NB4 (cell line): ENCODE data around the gene FASN.

Experiments used
- CTCF ChIP-seq: IDR thresholded peaks from one replicate; pipeline ENCODE4 v1.5.1; 2012; ENCODE audit warnings: low read depth, low read length
- MAX ChIP-seq: IDR thresholded peaks from 2 replicates; pipeline ENCODE4 v1.6.1; 2011; ENCODE audit warnings: low read depth, low read length
- MYC ChIP-seq: IDR thresholded peaks from 2 replicates; pipeline ENCODE4 v1.6.1; 2011; ENCODE audit warnings: low read depth, low read length
- POLR2A ChIP-seq: IDR thresholded peaks from 2 replicates; pipeline ENCODE4 v1.6.1; 2011; ENCODE audit warnings: mild to moderate bottlenecking; ENCODE audit not compliant: insufficient read length; ENCODE audit errors: extremely low read depth

- TF ChIP-seq CTCF (no peak), POLR2A (no peak), MAX (no peak), MYC (no peak)
These were observed 11.9 kb downstream of the FASN start for GRCh38 chr17:82085931-82086764.
